CD4-positive, alpha-beta T cell treated with Interleukin-6 at 100 ng/mL for 8 hours (primary cell): ENCODE data around the gene CDK5R2.
A peak's percentile ranks its signal among the peaks of the same experiment; 100 is the strongest.

Experiments used
- DNase-seq: peaks from one replicate; pipeline ENCODE4 v3.0.0-alpha.2; 2020; ENCODE audit warnings: mixed read lengths, low spot score

CDK5R2 gene

DNA sequence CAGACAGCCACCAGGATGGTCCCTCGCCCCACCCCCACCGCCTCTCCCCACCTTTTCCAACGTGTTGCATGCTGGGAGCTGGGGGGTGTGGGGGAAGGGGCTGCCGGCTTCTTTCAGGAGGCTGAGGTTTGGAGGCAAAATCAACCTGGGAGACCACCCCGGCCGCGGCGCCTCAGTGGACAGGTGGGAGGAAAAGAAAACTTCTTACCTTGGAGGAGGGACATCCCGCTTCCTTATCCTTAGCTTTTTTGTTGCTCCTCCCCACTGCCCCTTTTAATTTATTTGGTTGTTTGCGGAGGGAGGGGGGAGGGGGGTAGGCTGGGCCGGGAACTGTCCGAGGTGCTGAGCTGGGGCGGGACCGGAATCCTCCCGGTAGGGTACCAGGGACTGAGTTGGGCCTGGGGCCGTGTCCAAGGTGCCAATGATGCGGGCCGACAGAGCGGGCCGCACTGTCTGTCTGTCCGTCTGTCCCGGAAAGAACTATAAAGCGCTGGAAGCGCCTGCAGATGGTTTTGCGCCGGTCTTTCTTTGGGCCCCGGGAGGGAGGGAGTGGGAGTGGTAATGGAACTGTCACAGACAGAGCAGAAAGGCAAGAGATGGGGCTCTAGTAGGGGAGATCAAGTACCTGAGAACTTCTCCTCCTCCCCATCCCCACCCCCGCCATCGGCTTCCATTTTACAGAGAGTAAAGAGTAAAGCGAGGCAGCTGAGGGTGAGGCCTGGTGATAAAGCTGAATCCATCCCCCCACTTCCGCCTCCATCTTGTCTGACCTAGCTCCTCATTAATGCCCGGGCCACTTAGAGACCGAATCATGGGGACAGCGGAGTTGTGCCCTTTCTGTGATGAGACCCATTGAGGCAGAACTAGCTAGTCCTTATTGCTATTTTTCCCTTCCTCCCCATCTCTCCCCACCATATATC is 2.4 kb downstream of the CDK5R2 start:
- DNase-seq = no peak

DNA sequence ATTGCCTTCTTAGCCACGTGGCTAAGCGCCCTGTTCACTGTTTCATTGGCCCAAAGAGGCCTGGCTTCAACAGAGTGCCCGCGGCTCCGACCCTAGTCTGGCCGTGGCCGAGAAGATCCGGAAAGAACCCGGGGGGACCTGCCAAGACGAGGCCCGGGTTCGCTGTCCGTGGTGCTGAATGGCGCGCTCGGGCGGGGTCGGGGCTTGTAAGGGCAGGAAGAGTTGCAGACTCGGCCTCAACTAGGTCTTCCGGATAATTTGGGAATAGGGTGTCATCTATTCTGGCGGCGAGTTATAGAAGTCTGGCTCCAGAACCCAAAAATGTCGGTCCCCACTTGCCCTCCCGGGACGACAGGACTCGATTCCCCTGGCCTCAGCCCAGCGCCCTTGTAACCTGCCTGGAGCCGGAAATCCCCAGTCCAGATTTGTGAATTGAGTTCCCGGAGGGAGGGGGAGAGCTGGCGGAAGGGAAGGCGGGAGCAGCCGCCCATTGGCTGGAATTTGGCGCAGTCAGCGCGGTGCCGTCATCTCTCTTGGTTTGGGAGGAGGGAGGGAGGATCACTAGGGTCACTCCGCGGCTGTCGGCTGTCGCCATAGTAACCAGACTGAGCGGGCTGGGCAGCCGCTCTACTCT is 3.5 kb downstream of the CDK5R2 start:
- peak; percentile 22 for DNase-seq

DNA sequence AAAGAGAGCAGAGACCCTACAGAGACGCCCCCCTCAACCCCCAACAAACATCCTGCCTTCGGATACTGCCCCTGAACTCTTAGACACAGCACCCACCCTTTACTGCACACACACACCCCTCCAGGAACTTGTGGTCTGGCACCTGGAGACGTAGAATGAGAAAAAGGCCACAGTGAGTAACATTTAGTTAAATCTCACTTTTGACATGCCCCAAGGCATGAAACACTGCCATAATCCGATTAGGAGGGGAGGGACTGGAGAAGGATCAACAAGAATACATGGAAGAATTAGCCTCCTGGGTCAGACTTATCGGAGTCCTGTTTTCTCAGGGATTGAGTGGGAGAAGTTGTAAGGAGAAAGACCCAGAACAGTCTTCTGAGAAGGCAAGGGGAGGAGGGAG is 4.1 kb downstream of the CDK5R2 start:
- DNase-seq = no peak

DNA sequence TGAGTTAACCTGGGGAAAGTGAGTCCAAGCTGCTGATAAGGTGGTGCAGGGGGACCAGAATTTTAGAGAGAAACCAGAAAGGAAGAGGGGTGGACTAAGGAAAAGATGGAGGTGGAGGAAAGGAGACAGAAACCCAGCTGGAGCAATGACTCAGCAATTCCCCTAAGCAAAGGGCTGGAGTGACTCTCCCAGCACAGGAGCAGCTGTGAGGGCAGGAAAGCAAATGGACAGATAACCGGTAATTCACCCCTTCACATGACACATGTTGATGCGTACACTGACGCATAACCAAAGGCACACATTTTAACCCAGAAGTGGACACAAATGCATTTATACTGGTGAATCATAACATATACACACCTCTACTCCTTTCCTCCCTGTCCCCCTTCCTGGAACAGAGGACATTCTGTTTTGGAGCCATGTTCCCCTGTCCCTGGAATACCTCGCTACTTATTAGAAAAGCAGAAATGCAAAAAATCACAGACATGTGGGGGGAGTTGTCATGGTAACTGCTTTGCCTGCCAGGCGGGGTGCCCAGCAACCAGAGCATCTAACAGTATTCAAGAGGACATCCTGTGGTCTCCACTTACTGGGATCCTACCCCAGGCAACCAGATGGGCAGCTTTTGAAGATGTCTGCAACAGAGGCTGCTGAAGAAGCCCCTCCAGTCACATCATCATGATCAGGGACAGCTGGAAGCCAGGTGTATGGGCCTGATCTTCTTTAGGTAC is 4.7 kb downstream of the CDK5R2 start:
- DNase-seq = no peak

DNA sequence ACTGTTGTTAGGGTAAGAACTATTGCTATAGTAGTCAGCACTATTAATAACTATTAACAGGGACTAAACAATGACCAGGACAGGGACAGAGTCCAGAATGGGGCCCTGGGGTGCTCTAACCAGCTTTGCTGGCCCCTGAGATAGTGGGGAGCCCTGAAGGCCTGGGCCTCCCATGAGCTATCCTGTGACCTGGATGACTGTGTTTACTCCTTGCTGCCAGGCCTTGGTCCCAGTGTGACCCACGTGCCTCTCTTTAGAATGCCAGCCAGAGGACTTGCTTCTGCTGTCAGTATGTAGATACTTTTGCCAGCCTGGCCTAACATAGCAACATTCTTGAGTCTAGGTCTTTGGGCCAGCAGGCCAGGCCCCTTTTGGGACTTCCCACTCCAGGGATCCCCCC is 11.4 kb downstream of the CDK5R2 start:
- no peak for DNase-seq

DNA sequence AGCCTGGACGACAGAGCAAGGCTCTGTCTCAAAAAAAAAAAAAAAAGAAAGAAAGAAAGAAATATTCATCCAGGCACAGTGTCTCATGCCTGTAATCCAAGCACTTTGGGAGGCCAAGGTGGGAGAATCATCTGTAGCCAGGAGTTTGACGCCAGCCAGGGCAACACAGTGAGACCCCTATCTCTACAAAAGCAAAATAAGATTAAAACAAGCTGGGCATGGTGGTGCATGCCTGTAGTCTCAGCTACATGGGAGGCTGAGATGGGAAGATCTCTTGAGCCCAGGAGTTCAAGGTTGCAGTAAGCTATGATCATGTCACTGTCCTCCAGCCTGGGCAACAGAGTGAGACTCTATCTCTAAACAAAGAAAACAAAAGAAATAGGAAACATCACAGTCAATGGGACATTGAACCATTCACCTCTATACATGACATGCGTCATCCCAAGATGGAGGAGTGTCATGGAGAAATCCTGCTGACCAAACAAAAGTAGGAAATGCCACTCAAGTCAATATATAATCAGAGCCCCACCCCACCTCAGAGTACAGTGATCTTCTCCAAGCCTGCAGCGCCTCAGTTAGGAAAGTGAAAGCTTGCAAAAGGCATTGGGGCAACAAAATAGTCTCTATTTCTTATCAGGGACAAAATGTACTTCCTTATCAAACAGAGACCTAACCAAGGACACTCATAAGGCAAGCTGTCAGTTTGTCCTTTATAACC is 15.8 kb downstream of the CDK5R2 start:
- DNase-seq = no peak

DNA sequence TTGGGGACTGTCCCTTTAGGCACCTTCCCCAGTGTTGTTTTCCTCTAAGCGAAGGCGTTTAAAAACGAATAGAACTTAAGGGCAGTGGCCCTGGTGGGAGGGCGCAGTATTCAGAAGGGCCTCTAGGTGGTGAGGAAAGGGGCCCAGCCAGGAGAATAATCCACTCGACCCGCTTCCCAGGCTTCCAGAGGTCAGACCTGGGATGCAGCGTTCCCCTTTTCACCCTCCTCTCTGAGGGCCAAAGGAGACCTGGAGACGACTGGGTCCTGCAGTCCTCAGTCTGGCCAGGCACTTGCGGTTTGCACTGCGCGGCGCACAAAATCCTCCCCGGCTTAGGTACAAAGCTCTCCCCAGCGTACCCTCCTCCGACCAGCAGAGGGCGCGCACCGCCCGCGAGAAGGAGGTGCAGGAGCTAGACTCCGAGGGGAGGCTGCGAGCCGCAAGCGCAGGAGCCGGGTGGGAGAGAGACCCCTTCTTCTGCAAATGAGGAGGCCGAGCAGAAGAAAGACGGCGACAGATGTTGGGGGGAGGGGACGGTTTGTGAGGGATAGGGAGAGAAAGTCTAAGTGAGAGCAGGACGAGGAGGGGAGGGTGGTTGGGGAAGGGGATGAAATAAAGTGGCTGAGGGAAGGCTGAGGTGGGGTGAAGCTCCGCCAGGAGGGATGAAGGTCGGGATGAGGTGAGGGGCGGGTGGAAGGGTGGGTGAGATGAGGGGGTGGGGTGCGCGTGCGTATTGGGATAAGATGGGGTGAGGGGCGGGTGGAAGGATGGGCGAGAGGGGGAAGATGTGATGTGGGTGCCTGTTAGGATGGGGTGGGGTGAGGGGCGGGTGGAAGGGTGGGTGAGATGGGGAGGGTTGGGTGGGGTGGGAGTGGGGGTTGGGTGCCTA is 20.6 kb downstream of the CDK5R2 start:
- peak; percentile 77 for DNase-seq

DNA sequence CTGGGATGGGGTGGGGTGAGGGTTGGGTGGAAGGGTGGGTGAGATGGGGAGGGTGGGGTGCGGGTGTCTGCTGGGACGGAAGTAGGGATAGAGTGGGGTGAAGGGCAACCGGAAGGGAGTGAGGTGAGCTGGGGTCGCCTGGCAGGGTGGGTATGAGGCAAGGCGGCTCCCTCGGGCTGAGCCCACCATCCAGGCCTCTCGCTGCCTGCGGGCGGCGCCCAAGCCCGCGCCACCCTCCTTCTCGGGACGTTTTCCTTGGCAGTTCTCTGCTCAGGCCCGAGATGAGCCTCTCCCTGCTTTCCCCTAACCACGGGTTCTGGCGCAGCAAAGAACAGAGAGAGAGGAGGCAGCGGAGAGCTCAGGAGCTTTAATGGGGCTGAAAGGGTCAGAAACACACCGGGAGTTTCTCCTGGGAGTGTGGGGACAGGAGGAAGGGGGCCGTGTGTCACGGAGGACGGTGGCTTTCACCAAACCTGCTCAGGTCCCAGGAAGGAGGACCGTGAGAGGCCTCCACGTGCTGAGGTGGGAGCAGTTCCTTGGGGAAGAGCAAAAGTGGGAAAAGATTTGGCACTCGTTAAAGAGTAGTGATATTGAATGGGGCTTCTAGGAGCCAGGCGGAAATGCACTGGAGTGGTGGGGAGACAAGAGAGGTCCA is 21.4 kb downstream of the CDK5R2 start:
- no peak for DNase-seq

DNA sequence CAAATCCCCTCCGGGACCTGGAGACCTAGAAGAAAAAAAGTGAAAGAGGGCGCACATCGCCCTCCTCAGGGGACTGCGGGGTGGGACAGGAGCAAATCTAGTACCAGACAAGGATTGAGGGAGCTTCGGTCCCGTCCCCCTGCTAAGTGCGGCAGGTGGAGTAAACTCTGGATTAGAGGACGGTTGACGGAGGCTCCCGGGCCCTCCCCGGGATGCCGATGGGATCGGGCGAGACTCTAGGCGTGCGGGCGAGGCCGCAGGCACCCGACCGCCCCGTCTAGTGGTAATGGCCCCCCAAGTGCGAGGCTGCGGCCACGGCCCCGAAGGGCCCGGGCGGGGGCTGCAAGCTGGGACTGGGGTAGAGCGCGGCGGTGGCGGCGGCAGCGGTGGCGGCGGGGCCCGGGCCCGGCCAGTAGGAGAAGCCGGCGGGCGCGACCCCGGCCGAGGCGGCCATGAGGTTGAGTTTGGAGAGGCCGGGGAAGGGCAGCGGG is 22.0 kb downstream of the CDK5R2 start:
- no peak for DNase-seq

DNA sequence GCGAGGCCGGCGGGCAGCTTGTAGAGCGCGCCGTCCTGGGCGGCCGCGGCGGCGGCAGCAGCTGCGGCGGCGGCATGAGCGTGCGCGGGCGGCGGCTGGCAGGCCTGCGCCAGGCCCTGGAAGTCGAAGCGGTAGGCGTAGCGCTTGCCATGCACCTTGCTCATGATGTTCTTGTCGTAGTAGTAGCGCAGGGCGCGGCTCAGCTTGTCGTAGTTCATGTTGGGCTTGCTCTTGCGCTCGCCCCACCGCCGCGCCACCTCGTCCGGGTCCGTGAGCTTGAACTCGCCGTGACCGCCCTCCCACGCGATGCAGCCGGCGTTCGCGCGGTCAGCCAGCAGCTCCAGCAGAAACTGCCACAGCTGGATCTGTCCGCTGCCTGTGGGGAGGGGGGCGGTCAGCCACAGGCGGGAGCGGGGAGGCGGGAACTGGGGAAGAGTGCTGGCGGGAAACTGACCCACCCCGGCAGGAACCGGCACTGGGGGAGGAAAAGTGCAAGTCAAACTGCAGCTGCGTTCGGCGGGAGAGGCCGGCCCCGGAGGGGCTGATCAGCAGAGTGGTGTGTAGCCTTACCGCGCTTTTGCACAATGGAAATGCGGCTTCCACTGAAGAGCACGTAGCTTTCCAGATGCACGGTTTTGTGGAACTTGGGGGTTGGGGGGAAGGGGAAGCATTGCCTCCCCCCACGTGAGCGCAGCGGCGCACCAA is 22.6 kb downstream of the CDK5R2 start:
- no peak for DNase-seq

DNA sequence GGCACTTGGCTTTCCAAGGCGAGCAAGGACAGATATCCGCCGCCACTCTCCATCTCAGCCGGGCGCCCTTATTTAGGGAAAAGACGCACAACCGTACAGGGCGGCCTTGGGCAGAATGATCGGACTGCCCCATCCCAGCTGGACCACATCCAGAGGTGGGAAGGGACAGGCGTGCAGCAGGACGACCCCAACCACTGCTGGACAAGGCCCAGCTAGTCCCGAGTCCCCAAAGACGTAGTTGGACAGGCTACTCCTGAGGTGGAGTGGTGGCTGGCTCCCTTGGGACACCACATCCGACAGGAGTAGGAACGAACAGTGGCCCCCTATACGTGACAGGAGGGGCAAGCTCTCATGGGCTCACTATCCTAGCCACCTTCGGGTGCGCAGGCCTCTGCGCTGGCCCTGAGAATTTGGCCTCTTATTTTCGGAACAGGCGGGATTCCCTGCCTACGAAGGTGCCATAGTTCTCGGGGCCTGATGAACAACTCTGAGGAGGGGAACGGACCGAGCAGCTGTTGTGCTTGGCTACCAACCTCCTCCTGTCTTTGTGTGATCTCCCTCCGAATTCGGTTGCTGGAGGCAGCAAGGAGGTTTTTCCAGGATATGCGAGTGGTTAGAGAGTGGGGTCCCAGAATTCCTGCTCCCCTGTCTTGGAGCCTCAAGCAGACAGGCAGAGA is 23.3 kb downstream of the CDK5R2 start:
- no peak for DNase-seq

DNA sequence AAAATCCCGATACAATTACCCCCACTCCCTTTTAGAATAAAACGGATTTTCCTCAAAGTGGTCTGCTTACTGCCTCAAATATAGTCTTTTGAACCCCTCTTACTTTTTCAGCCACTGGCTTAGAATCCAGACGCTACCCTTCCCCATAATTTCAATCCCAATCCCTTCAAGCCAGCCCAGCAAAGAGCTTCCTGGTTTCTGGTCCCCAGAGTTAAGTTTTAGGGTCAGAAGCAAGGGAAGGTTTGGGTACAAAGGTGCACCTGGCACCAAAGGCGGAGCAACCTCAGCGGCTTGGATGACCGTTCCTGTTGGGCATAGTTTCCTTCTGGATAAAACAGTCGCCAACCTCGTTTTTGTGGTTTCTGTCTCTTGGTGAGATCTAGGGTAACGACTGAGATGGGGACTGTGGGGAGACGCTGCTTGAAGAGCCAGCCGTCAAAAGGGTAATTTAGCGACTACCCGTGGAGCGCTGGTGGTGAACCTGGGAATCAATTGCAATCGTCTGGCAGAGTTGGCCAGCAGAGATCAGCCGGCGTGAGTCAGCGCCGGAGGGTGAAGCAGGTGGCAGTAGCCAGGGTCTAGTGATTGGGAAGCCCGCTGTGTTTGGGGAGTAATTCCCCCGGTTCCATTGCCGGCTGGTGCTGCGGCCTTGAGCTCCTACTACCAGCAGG is 23.9 kb downstream of the CDK5R2 start:
- DNase-seq = no peak

DNA sequence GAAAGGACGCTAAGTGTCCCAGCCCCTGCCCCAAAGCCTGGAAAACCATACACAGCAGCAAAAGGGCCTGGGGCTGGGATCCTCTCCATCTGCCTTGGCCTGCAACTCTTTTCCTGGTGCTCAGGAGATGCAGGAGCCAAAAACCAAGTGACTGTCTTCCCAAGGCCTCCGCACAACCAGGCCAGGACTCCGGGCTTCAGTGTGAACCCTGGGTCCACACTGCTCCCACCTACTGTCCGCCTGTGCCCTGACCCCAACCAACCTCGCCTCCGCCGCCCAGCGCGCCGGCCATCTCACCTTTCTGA is 24.4 kb downstream of the CDK5R2 start:
- no peak for DNase-seq

DNA sequence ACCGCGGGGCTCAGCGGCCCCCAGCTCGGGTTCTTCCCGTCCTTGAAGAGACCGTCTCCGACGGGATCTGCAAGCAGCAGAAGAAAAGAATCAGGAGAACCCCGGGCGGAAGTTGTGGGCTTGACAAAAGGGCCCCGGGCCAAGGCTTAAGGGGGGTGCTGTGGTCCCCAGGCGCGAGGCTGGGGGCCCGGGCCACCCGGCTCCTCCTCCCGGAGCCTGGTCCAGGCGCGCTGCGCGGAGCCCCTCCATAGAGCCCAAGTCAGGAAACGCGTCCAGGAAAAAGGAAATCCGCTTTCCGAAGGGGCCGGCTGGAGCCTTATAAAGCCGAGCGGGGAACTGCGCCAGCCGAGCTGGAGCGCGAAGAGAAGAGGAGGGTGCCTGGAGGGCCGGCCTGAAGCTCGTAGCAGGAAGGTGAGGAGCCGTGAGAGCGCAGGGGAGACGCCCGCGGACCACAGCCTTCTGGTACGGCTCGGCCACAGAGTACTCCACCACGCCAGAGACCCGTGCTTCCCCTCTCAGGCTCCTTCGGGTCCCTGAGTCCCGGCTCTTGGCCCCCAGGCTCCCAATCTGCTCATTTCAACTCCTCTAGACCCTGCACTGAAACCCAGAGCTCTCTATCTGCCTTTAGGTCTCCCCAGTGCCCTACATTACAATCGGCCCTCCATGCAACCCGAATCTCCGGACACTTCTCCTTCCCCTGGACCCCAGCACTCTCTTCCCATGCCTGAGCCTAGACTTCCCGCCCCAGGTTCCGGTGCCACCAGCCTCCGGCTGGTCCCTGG is 25.0 kb downstream of the CDK5R2 start:
- DNase-seq = no peak

DNA sequence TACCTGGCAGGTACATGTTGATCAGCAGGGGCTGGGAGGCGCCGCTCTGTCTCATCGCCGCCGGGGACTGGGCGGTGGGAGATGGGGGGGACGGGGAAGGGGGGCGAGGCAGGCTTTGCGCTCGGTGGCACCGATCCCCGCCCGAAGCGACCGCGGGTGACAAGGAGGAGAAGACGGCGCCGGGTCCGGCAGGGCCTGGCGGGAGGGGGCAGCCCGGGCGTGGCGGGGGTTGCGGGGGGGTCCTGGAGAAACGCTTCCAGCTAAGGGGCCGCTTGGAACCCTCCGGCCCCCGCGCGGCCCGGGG is 25.5 kb downstream of the CDK5R2 start, which contains the start of gene FEV:
Gene FEV (minus strand): TSS at position 164 of the 304 bp plus-strand sequence. CDS start 109 bp downstream, at position 55.
- DNase-seq = no peak

DNA sequence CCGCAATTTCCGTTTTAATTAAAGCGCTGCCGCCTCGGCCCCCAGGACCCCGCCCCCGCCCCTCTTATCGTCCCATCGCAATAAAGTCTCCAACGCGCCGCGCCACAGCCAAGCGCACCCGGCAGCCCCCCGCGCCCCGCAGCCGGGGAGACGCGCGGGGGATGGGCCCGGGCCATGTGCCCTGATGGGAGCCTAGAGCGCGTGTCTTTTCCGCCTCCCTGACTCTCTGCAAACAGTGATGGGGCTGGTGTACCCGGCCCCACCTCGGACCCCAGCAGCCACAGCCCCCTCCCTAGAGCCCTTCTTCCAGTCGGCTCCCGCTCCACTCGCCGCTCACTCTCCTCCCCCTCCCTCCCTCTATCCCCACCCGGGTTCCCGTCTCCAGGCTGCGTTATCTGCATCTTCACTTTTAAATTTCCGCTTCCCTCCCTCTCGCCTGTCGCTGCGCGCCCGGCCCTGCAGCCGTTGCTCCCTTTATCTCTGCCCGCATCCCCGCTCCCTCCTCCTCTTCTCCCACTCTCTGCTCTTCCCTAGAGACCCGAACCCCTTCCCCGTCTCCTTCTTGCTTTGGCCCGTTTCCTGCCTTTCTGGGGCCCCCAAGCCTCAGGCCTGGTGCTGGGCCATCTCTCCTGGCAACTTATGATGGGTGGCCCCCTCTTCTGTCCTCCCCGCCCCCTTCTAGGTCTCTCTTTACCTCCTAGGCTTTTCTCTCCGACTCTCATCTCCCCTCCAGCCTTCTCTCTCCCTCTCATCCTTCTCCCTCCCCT is 26.0 kb downstream of the CDK5R2 start:
- no peak for DNase-seq

DNA sequence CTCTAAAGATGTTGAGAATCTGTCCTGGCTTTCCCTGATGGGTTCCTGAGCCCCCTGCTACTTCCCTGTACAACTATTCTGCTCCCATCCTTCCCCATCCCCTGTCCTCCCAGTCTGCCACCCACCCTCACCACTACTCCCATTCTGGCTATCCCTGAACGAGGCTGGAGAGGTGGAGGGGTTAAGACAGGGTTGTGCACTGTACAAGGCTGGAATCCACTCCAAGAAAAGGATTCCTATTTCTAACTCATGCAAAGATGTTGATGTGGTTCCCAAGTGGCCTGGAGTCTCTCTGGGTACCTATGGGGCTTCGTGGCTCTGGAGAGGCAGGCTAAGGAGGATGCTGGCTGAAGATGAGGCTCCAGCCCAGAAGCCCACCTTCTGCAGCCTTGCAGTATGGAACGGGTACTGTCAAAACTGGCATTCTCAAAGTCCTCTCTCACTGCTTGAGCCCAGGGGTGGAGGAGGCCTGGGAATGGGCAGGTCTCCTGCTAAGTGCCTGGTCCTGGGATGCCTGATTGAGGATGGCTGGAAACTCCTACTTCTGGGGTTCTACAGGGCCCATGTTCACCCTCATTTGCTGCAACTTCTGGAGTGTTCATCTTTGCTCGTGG is 26.8 kb downstream of the CDK5R2 start:
- no peak for DNase-seq
